Measurements from ENCODE around the gene UBASH3A.

- TF ChIP-seq, protein P1, sequence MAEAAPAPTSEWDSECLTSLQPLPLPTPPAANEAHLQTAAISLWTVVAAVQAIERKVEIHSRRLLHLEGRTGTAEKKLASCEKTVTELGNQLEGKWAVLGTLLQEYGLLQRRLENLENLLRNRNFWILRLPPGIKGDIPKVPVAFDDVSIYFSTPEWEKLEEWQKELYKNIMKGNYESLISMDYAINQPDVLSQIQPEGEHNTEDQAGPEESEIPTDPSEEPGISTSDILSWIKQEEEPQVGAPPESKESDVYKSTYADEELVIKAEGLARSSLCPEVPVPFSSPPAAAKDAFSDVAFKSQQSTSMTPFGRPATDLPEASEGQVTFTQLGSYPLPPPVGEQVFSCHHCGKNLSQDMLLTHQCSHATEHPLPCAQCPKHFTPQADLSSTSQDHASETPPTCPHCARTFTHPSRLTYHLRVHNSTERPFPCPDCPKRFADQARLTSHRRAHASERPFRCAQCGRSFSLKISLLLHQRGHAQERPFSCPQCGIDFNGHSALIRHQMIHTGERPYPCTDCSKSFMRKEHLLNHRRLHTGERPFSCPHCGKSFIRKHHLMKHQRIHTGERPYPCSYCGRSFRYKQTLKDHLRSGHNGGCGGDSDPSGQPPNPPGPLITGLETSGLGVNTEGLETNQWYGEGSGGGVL (tag by site-specific recombination; IDR thresholded peaks at IDR 0.05), result no peak
- TF ChIP-seq ZNF394 (tag by site-specific recombination; IDR thresholded peaks at IDR 0.05; ENCODE audit: borderline replicate concordance), result no peak
- TF ChIP-seq, protein P2, sequence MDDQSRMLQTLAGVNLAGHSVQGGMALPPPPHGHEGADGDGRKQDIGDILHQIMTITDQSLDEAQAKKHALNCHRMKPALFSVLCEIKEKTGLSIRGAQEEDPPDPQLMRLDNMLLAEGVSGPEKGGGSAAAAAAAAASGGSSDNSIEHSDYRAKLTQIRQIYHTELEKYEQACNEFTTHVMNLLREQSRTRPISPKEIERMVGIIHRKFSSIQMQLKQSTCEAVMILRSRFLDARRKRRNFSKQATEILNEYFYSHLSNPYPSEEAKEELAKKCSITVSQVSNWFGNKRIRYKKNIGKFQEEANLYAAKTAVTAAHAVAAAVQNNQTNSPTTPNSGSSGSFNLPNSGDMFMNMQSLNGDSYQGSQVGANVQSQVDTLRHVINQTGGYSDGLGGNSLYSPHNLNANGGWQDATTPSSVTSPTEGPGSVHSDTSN (CRISPR knock-in tag; IDR thresholded peaks at IDR 0.05), result no peak
- TF ChIP-seq, protein P3, sequence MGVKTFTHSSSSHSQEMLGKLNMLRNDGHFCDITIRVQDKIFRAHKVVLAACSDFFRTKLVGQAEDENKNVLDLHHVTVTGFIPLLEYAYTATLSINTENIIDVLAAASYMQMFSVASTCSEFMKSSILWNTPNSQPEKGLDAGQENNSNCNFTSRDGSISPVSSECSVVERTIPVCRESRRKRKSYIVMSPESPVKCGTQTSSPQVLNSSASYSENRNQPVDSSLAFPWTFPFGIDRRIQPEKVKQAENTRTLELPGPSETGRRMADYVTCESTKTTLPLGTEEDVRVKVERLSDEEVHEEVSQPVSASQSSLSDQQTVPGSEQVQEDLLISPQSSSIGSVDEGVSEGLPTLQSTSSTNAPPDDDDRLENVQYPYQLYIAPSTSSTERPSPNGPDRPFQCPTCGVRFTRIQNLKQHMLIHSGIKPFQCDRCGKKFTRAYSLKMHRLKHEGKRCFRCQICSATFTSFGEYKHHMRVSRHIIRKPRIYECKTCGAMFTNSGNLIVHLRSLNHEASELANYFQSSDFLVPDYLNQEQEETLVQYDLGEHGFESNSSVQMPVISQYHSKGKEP (tag by site-specific recombination; IDR thresholded peaks at IDR 0.05), result no peak
- TF ChIP-seq YY1 (tag by site-specific recombination; IDR thresholded peaks at IDR 0.05), result no peak
- no peak for TF ChIP-seq CTCF (tag by site-specific recombination; IDR thresholded peaks at IDR 0.05)
- no peak for TF ChIP-seq ZBTB26 (tag by site-specific recombination; optimal IDR thresholded peaks at IDR 0.05)
- TF ChIP-seq EGR2 (tag by site-specific recombination; IDR thresholded peaks at IDR 0.05; ENCODE audit: low read depth), result no peak
- TF ChIP-seq PATZ1 (tag by site-specific recombination; IDR thresholded peaks at IDR 0.05), result no peak
- no peak for TF ChIP-seq ZNF335 (tag by site-specific recombination; conservative IDR thresholded peaks at IDR 0.05)
- TF ChIP-seq ZNF707 (tag by site-specific recombination; IDR thresholded peaks at IDR 0.05), result no peak
- TF ChIP-seq ZBTB48 (tag by site-specific recombination; IDR thresholded peaks at IDR 0.05), result no peak
- TF ChIP-seq REST (tag by site-specific recombination; IDR thresholded peaks at IDR 0.05), result no peak
- TF ChIP-seq ZNF513 (tag by site-specific recombination; IDR thresholded peaks at IDR 0.05), result no peak
These were observed 26.8 kb downstream of the UBASH3A start for GRCh38 chr21:42430521-42430920.
